Amygdala (tissue), 56 donors: ENCODE measurements around the gene CHST11.

ENCODE experiments used
- DNase-seq, 56 donors: peaks; one replicate each; lab custom pipeline; 2025; lab: John Stamatoyannopoulos, UW

Gene CHST11

DNA sequence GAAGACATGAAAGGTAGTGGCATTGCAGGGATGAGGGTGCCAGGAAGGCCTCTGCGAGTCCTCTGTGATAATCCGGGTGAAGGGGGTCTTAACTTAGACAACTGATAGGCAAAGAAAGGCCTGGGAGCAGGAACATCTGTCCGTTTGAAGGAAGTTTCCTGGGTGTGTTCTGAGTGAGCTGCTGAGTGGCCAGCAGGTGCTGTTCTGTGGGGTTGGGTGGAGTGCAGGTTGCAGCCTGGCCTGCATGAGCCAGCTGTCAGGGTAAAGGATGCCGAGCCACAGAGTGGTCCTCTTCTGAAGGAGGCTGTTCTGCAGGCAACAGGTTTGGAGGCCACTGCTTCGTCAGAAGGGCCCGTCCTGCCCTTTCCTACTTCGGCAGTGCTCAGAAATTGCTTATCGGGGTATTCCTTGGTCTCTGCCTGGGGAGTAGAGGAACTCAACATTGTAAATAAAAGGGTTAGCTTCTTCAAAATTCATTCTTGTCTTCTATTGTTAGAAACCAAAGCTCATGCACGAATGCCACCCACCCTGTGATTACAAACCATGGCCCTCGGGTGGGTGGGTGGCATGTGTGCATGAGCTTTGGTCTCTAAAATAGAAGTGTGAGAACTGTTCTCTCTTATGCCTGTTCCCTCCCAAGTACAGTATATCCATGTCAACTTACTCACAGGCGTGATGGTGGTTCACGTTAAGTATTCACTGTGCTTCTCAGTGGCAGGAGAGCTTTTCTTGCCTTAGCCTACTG is 118.9 kb downstream of the CHST11 start:
- DNase-seq: peak in 2 of 56 donors; percentile 22 to 46

DNA sequence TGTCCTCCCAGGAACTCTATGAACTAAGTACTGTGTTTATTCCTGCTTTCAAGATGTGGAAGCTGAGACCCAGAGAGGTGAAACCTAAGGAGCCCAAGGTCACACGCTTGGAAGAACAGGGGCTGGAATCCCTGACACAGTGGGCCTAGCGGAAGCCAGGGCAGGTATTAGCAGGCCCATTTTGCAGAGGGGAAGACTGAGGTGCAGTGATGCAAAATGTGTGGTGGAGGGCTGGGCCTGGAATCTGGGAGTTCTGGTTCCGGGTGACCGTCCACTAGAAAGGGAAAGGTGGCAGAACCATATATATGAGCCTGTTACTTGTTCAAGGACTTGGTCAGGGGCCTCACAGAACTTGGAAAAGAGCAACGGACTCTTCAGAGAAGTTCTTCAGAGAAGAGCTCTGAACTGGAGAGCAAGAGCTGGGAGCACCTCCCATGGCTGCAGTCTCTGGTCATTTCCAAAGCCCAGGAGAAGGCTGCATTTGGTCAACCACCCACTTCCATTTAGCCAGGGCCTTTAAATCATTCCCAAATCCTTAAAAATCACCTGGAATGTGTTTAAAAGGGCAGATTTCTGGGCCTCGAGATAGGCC is 119.5 kb downstream of the CHST11 start:
- DNase-seq: no peak

DNA sequence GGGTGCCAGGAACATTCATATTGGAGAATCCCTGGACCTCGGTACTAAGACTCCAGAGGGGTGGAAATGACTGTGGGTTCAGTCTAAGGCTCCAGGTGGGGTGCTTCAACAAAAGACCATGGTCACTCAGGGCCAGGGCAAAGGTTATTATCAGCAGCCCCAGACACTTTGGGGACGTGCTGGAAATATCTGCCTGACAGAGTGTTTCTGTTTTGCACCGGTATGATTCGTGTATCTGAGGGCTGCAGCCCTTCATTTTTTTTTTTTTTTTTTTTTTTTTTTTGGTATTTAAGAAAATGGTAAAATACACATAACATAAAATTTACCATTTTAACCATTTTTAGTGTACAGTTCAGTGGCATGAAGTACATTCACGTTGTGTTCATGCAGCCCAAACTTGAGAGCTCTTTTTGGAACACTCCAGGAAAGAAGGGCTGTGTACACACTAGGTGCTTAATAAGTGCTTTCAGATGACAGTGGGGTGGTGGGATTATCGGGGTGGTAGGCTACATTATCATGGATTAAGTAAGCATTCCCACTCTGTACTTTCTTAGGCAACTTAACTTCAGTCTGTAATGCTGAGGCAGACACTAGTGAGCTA is 120.3 kb downstream of the CHST11 start:
- DNase-seq: no peak

DNA sequence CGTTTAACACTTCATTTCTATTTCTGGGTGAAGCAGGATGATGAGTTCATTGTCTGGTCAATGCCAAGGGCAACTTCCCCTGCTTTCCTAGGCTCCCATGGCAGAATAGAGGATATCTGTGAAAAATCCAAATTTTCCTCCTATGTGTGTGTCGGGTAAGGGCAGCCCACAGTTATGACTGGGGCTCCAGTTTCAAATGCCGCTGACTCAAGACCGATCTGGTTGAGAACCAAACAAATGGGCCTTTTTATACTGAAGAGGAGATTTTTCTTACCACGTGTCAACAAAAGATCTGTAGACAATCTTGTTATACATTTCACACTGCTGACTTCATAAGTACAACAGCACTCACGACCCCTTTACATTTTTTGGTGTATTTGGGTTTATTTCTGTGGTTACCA is 120.8 kb downstream of the CHST11 start:
- no peak for DNase-seq

DNA sequence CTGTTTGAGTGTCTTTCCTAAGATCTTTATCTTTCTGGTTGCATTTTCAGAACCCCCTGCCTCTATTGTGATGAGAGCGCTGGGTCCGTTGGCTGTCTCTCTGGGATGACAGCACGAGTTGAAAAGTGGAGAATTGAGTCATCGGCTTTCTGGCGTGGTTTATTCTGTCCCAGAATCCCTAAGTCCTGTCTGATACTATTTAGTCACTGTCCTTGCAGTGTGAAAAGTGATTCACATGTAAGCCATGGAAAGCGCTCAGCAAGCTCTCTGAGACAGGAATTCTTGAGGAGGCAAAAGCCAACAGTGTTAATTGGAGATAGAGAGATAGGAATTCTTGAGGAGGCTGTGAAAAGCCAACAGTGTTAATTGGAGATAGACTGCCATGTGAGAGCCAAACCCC is 121.7 kb downstream of the CHST11 start:
- no peak for DNase-seq

DNA sequence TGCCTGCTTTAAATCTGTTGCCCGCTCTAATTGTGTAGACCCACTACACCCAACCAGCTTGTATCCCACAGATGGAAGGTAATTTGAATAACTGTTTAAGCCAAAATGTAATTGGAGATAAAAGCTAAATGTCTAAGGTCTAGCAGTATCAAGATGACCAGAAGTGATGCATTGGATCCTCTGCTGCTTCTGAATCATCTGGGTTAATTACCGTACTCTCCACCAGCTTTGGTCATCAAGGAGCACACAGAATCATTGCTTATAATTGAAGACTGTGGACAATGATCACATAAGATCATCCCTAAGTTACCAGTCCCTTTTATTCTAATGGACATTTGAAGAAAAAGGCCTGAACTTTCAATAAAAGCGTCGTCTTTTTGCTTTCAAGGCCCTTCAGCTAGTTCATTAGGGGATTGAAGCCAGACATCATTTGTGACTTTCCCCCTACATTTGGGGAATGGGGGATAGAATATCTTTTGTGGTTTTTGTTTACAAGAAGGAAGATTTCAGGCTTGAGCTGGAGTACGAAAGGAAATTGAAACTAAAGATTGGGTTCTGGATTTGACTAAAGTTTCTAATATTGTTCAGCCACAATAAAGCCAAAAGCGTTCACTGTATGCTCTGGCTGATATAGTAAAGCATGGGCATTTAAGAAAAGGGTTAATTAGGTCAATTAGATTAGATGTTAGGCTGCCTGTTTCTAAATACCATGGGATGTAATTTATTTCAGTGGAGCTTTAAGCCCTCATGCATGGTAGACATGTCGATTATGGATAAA is 123.2 kb downstream of the CHST11 start:
- DNase-seq: no peak

DNA sequence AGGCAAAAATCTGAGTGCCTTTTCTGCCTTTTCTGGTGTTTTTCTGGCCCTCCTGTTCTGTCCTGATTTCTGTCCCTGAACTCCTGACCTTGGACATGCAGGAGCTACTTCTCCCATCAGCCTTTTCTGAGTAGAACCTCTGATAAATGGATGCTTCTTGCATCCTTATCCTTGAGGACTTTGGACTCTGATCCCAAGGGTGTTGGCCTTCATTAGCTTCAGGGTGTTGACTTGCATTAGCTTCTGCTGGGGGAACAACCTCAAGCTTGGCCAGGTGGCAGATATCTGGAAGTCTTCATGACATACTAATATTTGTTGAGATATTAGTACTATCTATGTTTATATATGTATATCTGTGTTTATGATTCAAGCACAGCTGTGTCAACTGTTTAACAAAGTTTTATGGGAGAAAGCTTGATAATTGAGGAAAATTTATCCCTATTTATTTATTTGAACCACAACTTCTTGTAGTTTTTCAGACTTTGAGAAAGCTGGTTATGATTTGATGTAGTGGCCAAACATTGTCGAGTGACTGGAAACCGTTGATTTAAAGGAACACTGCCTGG is 124.3 kb downstream of the CHST11 start:
- no peak for DNase-seq

DNA sequence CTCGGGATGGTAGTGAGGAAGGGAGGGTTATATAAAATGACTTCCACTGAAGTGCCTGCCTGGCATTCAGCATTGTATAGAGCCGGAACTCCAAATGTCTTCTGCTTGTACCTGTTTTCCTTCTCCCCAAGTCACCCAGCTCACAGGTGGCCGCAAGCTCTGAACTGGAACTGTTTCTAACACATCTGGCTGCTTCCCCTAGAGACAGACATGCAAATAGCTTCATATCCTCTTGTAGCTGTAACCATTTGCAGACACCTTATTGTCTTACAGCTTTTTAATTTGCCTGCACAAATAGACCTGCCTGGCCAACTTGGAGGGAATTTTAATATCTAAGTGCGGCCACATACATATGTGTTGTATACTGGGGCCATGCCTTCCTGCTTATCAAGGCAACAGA is 126.0 kb downstream of the CHST11 start:
- DNase-seq: no peak

DNA sequence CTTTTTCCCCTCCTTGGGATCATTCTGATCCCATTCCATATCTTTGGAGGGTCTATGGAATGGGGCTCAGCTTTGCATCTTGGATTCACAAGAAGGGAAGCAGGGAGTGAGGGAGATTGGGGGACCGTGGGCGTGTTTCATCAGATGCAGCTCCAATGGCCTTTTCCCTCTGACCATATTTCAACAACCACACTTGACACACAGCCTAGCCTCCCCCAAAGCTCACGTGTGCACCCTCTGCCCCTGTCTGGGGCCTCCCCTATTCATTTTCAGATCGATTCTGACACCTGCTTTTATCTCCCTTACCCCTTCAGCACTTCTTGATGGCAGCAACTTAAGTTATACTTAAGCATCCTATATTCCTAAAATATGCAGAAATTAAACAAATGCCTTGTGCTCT is 126.6 kb downstream of the CHST11 start:
- no peak for DNase-seq

DNA sequence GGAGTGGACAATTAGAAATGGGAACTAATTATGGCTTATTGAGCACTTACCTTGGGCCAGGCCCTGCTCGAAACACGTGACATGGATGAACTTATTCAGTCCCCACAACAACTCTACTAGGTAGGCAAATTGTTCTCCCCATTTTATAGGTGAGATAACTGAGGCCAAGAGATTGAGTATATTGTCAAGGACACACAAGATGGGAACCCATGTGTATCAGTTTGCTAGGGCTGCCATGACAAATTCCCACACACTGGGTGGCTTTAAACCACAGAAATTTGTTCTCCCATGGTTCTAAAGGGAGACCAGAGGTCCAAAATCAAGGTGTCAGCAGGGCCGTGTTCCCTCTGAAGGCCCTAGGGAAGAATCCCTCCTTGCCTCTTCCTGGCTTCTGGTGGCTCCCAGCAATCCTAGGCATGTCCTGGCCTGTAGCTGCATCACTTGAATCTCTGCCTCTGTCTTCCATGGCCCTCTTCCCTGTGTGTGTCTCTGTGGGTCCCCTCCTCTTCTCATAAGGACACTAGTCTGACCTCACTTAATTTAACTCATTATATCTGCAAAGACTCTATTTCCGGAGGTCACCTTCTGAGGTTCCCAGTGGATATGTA is 128.8 kb downstream of the CHST11 start:
- DNase-seq: no peak

DNA sequence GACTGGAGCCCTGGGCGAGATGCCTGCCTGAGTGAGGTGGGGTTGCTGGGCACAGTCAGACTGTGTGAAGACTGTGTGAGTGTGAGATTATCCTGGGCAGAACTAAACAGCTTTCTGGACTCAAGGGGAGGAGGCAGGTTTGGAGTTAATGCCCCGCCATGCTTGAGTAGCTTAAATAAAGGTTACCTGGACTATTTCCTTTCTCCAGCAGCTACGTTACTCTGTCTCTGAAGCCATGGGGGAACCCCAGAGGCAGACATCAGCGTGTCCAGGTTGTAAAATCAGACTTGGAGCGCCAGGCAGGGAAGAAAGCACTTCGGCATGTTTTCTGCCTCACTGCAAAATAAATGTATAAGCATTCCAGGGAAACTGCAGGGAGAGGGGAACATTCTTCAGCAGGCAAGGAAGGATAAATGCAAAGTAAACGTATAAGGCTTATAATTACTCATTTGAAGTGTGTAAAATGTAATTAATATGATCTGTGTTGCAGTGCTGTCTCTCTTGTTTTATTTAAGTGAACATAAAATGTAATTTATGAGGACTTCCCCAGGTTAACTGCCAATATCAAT is 129.7 kb downstream of the CHST11 start:
- no peak for DNase-seq

DNA sequence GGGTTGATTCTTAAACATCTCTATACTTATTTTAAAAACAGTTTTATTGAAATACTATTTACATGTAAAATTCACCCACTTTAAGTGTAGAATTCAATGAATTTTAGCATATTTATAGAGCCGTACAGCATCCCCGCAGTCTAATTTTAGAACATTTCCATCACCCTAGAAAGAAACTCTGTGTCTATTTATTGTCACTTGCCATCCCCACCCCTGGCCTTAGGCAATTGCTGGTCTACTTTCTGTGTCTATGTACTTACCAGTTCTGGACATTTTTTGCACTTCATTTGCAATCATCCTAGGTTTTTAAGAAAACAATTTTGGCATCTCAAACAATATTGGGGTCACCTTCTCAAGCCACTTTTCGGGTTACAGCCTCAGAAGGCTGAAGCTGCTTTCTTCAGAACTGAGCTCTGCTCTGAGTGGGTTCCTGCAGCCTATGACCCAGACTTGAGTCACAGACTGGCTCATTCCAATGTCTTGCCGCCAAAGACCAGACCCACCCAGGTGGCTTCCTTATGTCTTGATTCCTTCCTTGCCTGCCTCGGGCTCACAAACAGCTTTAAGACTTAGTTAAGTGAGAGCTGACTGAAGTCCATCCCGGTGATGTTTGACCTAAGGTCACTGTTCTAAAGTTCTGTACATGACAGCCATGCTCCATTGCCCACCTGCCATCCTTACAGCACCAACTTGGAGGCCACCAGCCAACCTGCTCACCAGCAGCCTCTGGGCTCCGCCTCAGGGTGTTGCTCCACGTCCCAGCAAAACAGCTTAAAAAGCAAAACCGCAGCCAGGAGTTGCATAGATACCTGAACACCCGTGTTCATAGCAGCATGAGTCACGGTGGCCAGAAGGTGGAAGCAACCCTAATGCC is 131.5 kb downstream of the CHST11 start:
- DNase-seq: no peak

DNA sequence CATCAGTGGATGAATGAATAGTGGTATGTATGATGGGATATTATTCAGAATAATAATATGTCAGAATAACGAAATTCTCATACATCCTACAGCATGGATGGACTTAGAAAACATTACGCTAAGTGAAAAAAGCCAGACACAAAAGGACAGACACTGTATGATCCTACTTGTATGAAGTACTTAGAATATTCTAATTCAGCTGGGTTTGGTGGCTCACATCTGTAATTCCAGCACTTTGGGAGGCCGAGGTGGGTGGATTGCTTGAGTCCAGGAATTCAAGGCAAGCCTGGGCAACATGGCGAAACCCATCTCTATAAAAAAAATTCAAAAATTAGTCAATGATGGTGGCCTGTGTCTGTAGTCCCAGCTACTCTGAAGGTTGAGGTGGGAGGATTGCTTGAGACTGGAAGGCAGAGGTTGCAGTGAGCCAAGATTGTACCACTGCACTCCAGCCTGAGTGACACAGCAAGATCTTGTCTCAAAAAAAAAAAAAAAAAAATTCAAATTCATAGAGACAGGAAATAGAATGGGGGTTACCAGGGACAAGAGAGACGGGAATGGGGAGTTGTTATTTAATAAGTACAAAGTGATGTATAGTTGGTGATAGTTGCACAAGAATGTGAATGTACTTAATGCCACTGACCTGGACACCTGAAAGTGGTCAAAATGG is 132.3 kb downstream of the CHST11 start:
- no peak for DNase-seq

DNA sequence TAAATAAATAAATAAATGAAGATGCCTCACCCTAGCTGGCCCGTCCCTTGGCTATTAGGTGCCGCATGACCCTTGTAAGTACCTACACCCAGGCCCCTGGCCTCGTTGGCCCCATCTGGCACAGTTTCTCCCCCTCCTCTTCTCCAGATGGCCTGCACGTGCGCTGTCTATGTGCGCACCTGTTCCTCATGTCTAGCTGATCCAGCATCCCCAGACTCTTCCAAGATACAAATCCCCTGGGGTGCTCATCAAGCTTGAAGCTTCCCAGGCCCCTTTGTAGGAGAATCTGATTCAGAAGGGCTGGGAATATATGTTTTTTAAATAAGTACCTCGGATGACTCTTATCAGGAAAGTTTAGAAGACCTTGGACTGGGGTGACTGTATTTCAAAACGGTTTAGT is 133.3 kb downstream of the CHST11 start:
- DNase-seq: no peak

DNA sequence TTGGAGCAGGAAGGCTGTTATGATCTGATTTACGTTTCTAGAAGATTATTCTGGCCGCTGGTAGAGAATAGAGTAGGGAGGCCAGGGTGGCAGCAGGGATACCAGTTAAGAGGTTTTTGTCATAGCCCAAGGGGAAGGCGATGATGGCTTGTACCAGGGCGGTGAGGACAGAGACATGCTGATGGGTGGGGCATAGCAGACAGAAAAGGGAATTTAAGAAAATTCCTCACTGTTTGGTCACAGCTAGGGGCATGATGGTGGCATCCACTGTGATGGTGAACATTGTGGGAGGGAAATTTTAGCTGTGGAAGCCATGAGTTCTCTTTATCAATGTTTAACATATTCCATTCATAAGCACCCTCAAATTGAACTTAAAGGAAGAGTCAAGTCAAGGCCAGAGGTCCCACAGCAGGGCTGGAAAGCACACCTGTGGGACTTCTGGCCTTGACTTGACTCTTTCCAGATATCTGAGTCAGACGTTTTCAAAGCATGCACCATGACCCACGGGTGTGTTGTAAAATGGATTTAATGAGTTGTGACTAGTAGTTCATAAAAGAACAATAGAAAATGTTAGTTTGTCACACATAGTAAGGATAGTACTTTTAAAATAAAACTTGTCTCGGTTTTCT is 134.6 kb downstream of the CHST11 start:
- no peak for DNase-seq

DNA sequence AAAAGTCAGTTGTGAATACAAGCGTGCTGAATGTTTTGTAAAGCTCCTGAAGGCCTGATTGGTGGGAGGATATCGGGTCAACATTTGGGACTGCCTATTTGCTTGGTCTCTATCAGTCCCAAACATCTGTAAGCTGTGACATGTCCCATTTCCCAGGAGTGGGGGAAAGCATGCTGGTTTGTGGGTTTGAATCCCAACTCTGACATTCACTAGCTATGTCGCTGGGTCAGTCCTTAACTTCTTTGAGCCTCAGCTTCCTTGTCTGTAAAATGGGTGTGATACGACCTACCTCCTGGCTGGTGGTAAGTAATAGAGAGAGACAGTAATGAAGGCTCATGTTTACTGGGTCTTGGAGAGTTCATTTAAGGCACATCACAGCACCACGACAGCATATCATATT is 136.7 kb downstream of the CHST11 start:
- no peak for DNase-seq

DNA sequence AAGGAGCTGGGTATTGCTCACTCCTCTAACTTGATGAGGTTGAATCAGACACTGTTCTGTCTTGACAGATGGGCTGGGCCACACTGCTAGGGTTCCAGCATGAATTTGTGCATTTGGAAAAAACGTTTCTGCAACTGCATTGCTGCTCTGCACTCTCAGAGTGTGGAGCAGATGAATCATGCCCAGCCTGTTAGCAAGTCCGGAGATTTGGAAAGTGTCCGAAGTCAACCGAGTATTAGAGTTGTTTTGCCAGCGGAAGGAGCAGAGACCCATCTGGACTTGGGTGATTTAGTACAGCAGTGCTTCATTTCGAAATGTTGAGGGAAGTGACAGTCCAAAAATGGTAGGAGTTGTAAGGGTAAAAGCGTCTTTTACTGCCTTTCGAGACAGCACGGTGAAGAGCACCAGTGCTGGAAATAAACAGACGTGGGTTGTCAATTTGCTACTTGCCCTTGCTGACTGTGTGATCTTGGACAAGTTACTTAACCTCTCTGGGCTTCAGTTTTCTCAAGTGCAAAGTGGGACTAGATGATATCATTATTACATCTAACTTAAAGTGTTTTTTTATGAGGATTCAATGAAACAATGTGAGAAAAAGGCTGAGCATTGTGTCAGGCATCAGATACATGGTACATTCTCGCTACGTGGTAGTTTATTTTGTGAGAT is 139.5 kb downstream of the CHST11 start:
- peak in 3 of 56 donors; percentile 11 to 19 (median 12) for DNase-seq
